GM18867 (cell line): Measurements from ENCODE around the gene NOP9.

ENCODE experiments used
- ATAC-seq: cut with Tn5 transposase; IDR thresholded peaks from one replicate; pipeline ENCODE4 v1.9.1; 2021; ENCODE audit warnings: mild to moderate bottlenecking, moderate library complexity; ENCODE audit not compliant: unreplicated experiment

Gene NOP9

GRCh38 chr14:24307575-24308341 lies 8.1 kb downstream of the NOP9 start, which contains the start of gene CIDEB:
Gene CIDEB, minus strand, starts transcription at chr14:24307977. Its CDS starts 119 bp downstream, at chr14:24307858.
- no peak for ATAC-seq

GRCh38 chr14:24308342-24309124 lies 8.9 kb downstream of the NOP9 start:
- ATAC-seq, result no peak

GRCh38 chr14:24309538-24310264 lies 10.1 kb downstream of the NOP9 start, which contains the start of gene LTB4R2:
Gene LTB4R2, plus strand, starts transcription at chr14:24310140. Its CDS starts 525 bp downstream, at chr14:24310665.
- no peak for ATAC-seq

DNA sequence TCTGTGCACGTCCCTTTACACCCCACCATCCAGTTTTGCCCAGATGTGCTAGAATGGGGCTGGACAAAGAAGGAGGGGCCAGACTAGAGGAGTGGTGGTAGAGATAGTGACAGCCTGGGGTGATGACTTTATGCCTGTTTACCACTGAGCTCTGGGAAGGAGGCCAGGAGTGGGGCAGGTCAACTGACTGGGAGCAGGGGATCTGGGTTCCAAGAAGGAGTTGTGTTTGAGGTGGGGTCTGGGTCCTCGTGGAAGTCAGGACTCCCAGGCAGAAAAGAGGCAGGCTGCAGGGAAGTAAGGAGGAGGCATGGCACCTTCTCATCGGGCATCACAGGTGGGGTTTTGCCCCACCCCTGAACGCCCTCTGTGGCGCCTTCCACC lies 10.6 kb downstream of the NOP9 start:
- no peak for ATAC-seq

- ATAC-seq, result peak; percentile 63
Measured at GRCh38 chr14:24310646-24311604, 11.3 kb downstream of the NOP9 start, which contains the start of gene LTB4R. Gene LTB4R, plus strand, starts transcription at chr14:24311502. Its CDS starts 4,150 bp downstream, at chr14:24315652.

GRCh38 chr14:24311837-24312615 lies 12.4 kb downstream of the NOP9 start:
- ATAC-seq, result no peak

GRCh38 chr14:24312736-24313507 lies 13.3 kb downstream of the NOP9 start:
- no peak for ATAC-seq

DNA sequence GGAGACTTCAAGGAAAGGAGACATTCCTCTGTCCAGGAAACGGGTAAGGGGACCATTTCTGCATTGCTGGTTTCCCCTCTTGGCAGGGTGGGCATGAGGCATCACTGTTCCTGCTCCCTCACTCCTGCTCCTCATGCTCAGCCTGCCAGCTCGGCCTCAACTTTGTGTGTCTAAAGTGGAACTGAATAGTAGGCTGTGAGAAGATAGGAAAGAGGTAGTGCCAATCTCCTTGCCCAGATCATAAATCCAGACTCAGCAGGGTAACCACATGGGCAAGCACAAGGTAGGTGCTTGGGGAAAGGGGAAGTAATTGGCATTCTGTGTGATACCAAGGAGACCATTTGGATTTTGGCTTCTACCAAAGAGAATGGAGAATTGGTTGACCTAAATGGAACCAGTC lies 14.3 kb downstream of the NOP9 start:
- no peak for ATAC-seq

- no peak for ATAC-seq
Measured at GRCh38 chr14:24314377-24315193, 14.9 kb downstream of the NOP9 start.

GRCh38 chr14:24315243-24315806 lies 15.7 kb downstream of the NOP9 start:
- no peak for ATAC-seq

DNA sequence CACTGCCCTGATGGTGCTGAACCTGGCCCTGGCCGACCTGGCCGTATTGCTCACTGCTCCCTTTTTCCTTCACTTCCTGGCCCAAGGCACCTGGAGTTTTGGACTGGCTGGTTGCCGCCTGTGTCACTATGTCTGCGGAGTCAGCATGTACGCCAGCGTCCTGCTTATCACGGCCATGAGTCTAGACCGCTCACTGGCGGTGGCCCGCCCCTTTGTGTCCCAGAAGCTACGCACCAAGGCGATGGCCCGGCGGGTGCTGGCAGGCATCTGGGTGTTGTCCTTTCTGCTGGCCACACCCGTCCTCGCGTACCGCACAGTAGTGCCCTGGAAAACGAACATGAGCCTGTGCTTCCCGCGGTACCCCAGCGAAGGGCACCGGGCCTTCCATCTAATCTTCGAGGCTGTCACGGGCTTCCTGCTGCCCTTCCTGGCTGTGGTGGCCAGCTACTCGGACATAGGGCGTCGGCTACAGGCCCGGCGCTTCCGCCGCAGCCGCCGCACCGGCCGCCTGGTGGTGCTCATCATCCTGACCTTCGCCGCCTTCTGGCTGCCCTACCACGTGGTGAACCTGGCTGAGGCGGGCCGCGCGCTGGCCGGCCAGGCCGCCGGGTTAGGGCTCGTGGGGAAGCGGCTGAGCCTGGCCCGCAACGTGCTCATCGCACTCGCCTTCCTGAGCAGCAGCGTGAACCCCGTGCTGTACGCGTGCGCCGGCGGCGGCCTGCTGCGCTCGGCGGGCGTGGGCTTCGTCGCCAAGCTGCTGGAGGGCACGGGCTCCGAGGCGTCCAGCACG lies 16.4 kb downstream of the NOP9 start:
- no peak for ATAC-seq

DNA sequence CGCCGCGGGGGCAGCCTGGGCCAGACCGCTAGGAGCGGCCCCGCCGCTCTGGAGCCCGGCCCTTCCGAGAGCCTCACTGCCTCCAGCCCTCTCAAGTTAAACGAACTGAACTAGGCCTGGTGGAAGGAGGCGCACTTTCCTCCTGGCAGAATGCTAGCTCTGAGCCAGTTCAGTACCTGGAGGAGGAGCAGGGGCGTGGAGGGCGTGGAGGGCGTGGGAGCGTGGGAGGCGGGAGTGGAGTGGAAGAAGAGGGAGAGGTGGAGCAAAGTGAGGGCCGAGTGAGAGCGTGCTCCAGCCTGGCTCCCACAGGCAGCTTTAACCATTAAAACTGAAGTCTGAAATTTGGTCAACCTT lies 16.9 kb downstream of the NOP9 start:
- no peak for ATAC-seq

DNA sequence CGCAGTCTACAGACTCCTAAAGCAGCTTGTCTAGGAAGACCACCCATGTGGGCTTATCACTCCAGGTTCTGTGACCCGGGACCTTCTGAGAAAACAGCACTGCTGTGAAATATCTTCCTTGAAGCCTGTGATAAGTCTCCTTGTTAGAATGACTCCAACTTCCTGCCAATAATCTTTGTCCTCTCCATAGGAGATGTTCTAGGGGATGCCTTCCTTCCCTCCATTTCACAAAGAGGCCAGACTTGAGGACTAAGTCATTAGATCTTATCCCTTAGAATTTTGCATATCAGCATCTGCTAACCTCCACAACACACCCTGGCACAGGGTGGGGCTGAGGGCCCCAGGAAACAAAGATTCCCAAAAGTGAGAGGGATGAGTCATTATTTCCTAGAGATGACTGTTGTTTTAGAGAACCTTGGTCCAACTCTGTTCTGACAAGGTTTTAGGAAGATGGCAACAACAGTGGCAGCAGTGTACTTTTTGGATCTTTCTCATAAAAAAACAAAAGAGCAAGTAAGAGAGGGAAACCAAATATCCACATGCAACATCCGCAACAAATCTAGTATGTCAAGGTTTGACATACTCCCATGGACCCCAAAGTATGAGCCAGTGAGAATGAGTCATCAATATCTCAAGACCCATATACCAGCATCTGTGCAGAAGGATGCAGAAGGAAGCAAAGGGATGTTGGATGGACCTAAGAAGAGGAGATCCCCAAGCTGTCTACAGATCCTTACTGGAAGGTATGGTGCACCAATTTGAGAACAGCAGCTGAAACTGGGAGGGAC lies 17.7 kb downstream of the NOP9 start:
- no peak for ATAC-seq

- no peak for ATAC-seq
Measured at GRCh38 chr14:24321212-24321975, 21.7 kb downstream of the NOP9 start.

DNA sequence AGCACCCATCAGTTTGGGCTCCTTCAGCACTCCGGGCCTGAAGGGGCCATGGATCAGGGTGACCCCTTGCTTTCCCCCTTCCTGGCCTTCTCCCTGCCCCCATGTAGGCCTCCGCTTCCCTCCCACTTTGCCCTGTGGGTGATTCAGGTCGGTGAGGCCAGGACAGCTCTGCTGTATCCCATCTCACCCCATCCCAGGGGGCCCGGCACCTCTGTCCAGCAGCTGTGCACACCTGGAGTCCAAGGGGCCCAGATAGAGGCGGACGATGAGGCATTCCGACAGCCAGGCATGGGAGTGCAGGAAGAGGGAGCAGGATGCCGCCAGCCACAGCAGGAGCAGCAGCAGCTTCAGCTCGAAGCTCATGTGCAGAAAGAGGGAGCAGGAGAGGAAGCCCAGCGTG lies 23.0 kb downstream of the NOP9 start:
- ATAC-seq, result no peak
